Transverse colon (tissue), 4 donors: ENCODE measurements around the gene SPA17.

Experiments used
- CTCF ChIP-seq, 5 experiments: fragments of 200-600 bp in 3 of 5; fragments of 450-650 bp in 2 of 5; sonication (generic) in 3 of 5; IDR thresholded peaks; 1 replicate in 2 of 5; 2 replicates in 3 of 5; pipeline ENCODE4 v1.5.1; 2016 to 2017; ENCODE audit warnings: antibody characterized with exemption in 5 of 5, inconsistent platforms in 3 of 5, mild to moderate bottlenecking in 2 of 5, moderate library complexity in 1 of 5
- POLR2A ChIP-seq: fragments of 450-650 bp; IDR thresholded peaks from one replicate; pipeline ENCODE4 v1.6.1; 2016; ENCODE audit warnings: antibody characterized with exemption, mild to moderate bottlenecking, moderate library complexity
- POLR2AphosphoS5 ChIP-seq, 3 donors: sonication (generic); formaldehyde crosslinking; IDR thresholded peaks; one replicate each; pipeline ENCODE4 v1.6.1; 2016; ENCODE audit warnings: antibody characterized with exemption in 3 of 3

- TF ChIP-seq POLR2AphosphoS5 (IDR thresholded peaks at IDR 0.05): no peak
- no peak for TF ChIP-seq POLR2A
- TF ChIP-seq CTCF (IDR thresholded peaks at IDR 0.05): peak; percentile 78 to 86 (median 82)
Observed at GRCh38 chr11:124669193-124669592, 4.5 kb upstream of the SPA17 start.
